Esophagus squamous epithelium (tissue), 5 donors: Measurements from ENCODE around the gene MMP8. TPM values are rescaled to one million over a fixed set of nuclear protein-coding genes. Genes with fewer than 3 reads are reported as not detected.

Experiments
- DNase-seq: peaks from one replicate; lab custom pipeline; 2025; lab: John Stamatoyannopoulos, UW
- H3K27ac ChIP-seq, 4 donors: fragments of 200-600 bp; sonication (generic); one replicate each; pipeline ENCODE4 v1.5.1; 2016 to 2019; ENCODE audit warnings: mild to moderate bottlenecking in 1 of 4
- H3K27me3 ChIP-seq, 4 donors: fragments of 200-600 bp; sonication (generic); 1 replicate in 3 of 4; 2 replicates in 1 of 4; pipeline versions ENCODE4 v1.5.1 to v1.6.0; 2017 to 2021; ENCODE audit warnings: antibody characterized with exemption in 1 of 4
- H3K36me3 ChIP-seq, 3 donors: fragments of 200-600 bp; sonication (generic); one replicate each; pipeline ENCODE4 v1.5.1; 2016 to 2019
- H3K4me1 ChIP-seq, 3 donors: fragments of 200-600 bp; sonication (generic); one replicate each; pipeline ENCODE4 v1.5.1; 2017 to 2019
- H3K4me3 ChIP-seq, 4 donors: fragments of 200-600 bp; sonication (generic); 1 replicate in 3 of 4; 2 replicates in 1 of 4; pipeline ENCODE4 v1.5.1; 2016 to 2019; ENCODE audit warnings: mild to moderate bottlenecking in 2 of 4, moderate library complexity in 1 of 4
- H3K9me3 ChIP-seq, 3 donors: fragments of 200-600 bp; sonication (generic); one replicate each; pipeline ENCODE4 v1.5.1; 2016 to 2019
- CTCF ChIP-seq, 6 experiments: fragments of 450-650 bp in 4 of 6; fragments of 200-600 bp in 2 of 6; sonication (generic) in 2 of 6; IDR thresholded peaks; one replicate each; pipeline ENCODE4 v1.5.1; 2016 to 2019; ENCODE audit warnings: antibody characterized with exemption in 6 of 6, mild to moderate bottlenecking in 4 of 6, moderate library complexity in 4 of 6
- POLR2A ChIP-seq, 4 donors: fragments of 450-650 bp; IDR thresholded peaks; one replicate each; pipeline ENCODE4 v1.6.1; 2017; ENCODE audit warnings: antibody characterized with exemption in 4 of 4, mild to moderate bottlenecking in 4 of 4, moderate library complexity in 3 of 4
- WGBS, 2 donors: methylation state at CpG; one replicate each; pipeline ENCODE4 v1.1.5; 2018; 5-methylcytosine and 5-hydroxymethylcytosine counted together
- intact Hi-C: fragments of 100-400 bp; cut with DNase I; formaldehyde crosslinking; loops from one replicate; pipeline ENCODE4 v1.15.0; 2022
- total RNA-seq, 4 donors: library from RNA; depleted of rRNA; stranded (reverse); fragments of >200 nt; gene quantifications; one replicate each; pipeline ENCODE4 v1.1.0, GENCODE V29; 2016
- donor health status: DM: yes; HTN: yes; CAD: no.

Gene MMP8
- total RNA-seq, 4 donors from 2014 or later: not detected

GRCh38 chr11:102709201-102709945 is 15.4 kb downstream of the MMP8 start:
- intact Hi-C loops: no loop called here
- Histone ChIP-seq H3K27ac (no peak overlapping the region), H3K4me3 (no peak overlapping the region), H3K27me3 (no peaks in the 10 kb centered on the region), H3K4me1 (peaks cover 0 to 10% (median 0%) of the 10 kb centered on the region in 3 donors), H3K9me3 (no peaks in the 10 kb centered on the region), H3K36me3 (no peaks in the 10 kb centered on the region)
- TF ChIP-seq POLR2A (IDR thresholded peaks at IDR 0.05): no peak
- no peak for TF ChIP-seq CTCF (IDR thresholded peaks at IDR 0.05)
- WGBS, 2 donors: 76 to 93% methylated on average over 2 of the region's 2 CpGs
- DNase-seq: no peak

GRCh38 chr11:102708654-102709053 is 16.1 kb downstream of the MMP8 start:
- Histone ChIP-seq H3K9me3 (no peaks in the 10 kb centered on the region), H3K27me3 (no peaks in the 10 kb centered on the region), H3K27ac (no peak overlapping the region), H3K36me3 (no peaks in the 10 kb centered on the region), H3K4me1 (peaks cover 0 to 10% (median 0%) of the 10 kb centered on the region in 3 donors), H3K4me3 (no peak overlapping the region)
- no peak for DNase-seq
- 72 to 78% methylated on average over 4 of the region's 4 CpGs for WGBS, 2 donors
- TF ChIP-seq POLR2A (IDR thresholded peaks at IDR 0.05) (no peak), CTCF (IDR thresholded peaks at IDR 0.05) (no peak)
- intact Hi-C loops: no loop called here

GRCh38 chr11:102705626-102706025 is 19.1 kb downstream of the MMP8 start, which contains the start of gene MMP27:
Gene MMP27 (minus strand): TSS chr11:102705769. CDS start chr11:102705714, 55 bp downstream.
- no peak within 1 kb of the TSS for H3K4me3 ChIP-seq
- H3K27me3 ChIP-seq: no peaks in the 10 kb centered on the region
- no peaks in the 10 kb centered on the region for H3K36me3 ChIP-seq
- no peaks in the 10 kb centered on the region for H3K9me3 ChIP-seq
- WGBS, 2 donors: 25 to 47% methylated on average over 5 of the region's 5 CpGs
- intact Hi-C loops: no loop called here
- no peak for TF ChIP-seq POLR2A (IDR thresholded peaks at IDR 0.05)
- TF ChIP-seq CTCF (IDR thresholded peaks at IDR 0.05): no peak
- peak within 1 kb of the TSS in 1 of 4 donors; percentile 2 for H3K27ac ChIP-seq
- peaks cover 0 to 10% (median 0%) of the 10 kb centered on the region in 3 donors for H3K4me1 ChIP-seq
- no peak for DNase-seq

GRCh38 chr11:102704841-102705240 is 19.9 kb downstream of the MMP8 start:
- H3K36me3 ChIP-seq: no peaks in the 10 kb centered on the region
- TF ChIP-seq POLR2A (IDR thresholded peaks at IDR 0.05): no peak
- no peak for TF ChIP-seq CTCF (IDR thresholded peaks at IDR 0.05)
- no peaks in the 10 kb centered on the region for H3K9me3 ChIP-seq
- intact Hi-C loops: no loop called here
- H3K4me3 ChIP-seq: no peak overlapping the region
- peaks cover 0 to 10% (median 0%) of the 10 kb centered on the region in 3 donors for H3K4me1 ChIP-seq
- no peak for DNase-seq
- H3K27me3 ChIP-seq: no peaks in the 10 kb centered on the region
- WGBS, 2 donors: 46 to 72% methylated on average over 3 of the region's 3 CpGs
- H3K27ac ChIP-seq: peak overlapping the region in 1 of 4 donors; percentile 2

GRCh38 chr11:102703826-102704493 is 20.8 kb downstream of the MMP8 start:
- intact Hi-C loops: no loop called here
- no peaks in the 10 kb centered on the region for H3K36me3 ChIP-seq
- H3K4me3 ChIP-seq: no peak overlapping the region
- peaks cover 0 to 10% (median 0%) of the 10 kb centered on the region in 3 donors for H3K4me1 ChIP-seq
- H3K9me3 ChIP-seq: no peaks in the 10 kb centered on the region
- no peak for TF ChIP-seq POLR2A (IDR thresholded peaks at IDR 0.05)
- no peak for TF ChIP-seq CTCF (IDR thresholded peaks at IDR 0.05)
- no peak overlapping the region for H3K27ac ChIP-seq
- 76 to 82% methylated on average over 3 of the region's 3 CpGs for WGBS, 2 donors
- H3K27me3 ChIP-seq: no peaks in the 10 kb centered on the region
- no peak for DNase-seq
